NCI-H82 treated with DMSO at 0.1 percent for 48 hours (cell line): Measurements from ENCODE around the gene MMS19.
"Not testable (repeated sequence)": the region's sequence is repeated elsewhere in the genome, so short reads cannot be mapped to it uniquely, and the experiment has no call there.

Experiments used
- DNase-seq: peaks from one replicate; lab custom pipeline; 2025; ENCODE audit not compliant: unreplicated experiment; lab: John Stamatoyannopoulos, UW

MMS19 gene

GRCh38 chr10:97529685-97530465, 31.7 kb upstream of the MMS19 start:
- no peak for DNase-seq

GRCh38 chr10:97528876-97529275, 30.7 kb upstream of the MMS19 start:
- DNase-seq: not testable (repeated sequence)

- no peak for DNase-seq
Observed at GRCh38 chr10:97525683-97526110, 27.5 kb upstream of the MMS19 start.

- DNase-seq: no peak
Observed at GRCh38 chr10:97525086-97525485, 26.9 kb upstream of the MMS19 start.

DNA sequence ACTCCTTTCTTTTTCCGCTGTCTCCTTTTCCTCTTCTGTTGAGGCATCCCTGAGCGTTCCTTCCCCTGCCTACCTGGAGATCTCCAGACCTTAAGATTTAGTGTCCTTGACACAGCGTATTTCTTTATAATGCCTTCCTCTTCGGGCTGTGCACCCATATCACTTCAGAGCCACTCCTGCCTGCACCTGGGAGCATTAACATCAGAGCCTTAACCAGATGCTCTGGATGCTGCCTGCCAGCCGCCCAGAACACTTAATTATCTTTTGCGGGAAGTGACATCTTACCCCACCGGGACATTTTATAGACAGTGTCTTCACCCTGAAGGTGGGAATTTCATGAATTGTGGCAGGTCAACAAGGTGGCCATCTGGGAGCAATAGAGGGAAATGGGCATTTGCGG, 24.7 kb upstream of the MMS19 start:
- no peak for DNase-seq

DNA sequence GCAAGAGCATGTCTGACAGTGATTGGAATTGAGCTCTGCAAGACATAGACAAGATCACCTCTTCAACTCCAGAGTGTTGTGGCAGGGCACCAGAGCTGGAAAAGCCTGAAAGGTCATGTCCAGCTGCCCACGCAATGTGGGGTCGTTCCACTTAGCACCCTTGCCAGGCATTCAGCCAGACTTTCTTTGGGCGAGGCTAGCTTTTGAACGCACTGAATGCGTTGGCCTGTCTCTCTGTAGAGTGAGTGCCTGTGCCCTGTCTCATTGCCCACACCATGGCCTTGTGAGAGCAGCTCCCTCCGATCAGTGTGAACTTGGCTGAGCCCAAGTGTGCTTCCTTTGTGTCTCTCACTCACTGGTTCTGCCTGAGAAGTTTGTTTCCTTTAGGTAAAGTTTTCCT, 23.8 kb upstream of the MMS19 start:
- no peak for DNase-seq

DNA sequence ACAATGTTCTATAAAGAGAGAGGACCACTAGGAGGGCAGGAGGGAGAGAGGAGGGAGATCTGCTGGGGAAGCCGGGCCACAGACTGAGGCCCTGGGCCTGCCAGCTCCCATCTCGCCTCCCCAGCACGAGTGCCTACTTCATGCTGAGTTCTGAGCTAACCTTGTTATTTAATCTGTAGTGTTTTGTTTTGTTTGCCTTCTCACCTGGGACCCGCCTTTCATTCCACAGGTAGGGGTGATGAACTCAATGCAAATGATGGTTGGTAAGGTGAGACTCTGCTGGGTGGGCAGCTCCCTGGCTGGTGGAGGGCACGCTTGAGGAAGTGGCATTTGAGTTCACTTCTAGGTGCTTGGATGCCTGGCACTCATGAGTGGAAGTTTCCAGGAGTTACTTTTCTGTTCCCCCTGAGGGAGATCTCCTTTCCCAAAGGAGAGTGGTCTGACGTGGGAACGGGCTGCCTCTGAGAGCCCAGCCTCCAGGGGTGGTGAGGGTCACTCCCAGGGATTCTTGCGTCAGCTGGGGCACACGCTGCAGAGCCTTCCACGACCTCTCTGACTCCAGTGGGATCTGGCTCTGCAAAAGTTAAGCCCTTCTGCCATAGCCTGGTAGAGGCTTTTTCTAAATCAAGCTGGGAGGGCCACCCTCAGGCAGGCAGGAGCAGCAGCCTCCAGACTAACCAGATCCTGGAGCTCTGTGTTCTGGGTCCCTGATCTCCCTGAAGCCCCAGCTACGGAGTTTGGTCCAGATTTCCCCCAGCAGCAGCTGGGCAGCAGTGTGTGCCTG, 22.9 kb upstream of the MMS19 start:
- DNase-seq: no peak

GRCh38 chr10:97520520-97520919, 22.3 kb upstream of the MMS19 start:
- no peak for DNase-seq

GRCh38 chr10:97519342-97519741, 21.1 kb upstream of the MMS19 start:
- DNase-seq: no peak

- DNase-seq: no peak
Observed at GRCh38 chr10:97518301-97519043, 20.2 kb upstream of the MMS19 start.

DNA sequence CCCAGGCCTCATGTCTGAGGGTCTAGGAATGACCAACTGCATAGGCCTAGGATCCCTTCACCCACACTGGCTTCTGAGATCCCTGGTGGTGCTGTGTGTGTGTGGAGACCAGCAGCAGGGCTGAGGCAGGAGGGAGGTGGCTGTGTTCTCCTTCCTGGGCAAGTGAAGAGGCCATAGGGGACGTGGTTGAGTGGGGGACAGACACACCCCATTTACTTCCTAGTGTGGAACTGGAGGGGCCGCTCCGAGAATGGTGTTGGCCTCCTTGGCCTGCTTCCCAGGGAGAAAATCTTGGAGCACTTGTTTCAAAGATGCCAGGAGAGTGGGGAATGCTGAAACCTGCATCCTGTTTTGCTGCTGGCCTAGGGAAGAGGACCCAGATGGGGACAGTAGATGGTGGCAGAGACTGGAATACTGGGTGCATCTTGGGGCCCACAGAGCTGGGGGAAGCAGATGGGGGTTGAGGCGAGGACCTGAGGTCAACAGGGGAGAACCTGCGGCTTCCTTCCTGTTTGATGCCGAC, 19.6 kb upstream of the MMS19 start:
- DNase-seq: no peak

GRCh38 chr10:97517096-97517750, 19.0 kb upstream of the MMS19 start:
- no peak for DNase-seq

- peak; percentile 7 for DNase-seq
Observed at GRCh38 chr10:97515271-97515978, 17.2 kb upstream of the MMS19 start.

GRCh38 chr10:97514344-97514743, 16.1 kb upstream of the MMS19 start:
- DNase-seq: no peak

DNA sequence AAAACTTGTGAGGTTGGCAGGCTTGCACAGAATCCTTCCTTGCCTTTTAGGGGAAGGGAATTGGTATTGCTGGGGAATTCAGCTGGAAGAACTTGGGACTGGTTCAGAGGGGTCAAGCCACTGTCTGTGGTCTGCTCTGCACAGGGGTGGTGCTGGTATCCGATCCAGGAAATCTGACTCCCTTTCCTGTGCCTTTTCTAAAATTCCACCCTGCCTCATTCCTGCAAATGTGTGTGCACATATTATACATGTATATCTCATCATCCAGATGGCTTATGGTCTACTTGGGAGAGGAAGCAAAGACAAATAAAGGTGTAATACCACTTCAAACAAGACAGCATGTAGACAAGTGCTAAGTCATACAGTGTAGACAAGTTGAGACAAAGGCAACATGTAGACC, 14.8 kb upstream of the MMS19 start:
- DNase-seq: no peak

GRCh38 chr10:97511711-97512440, 13.7 kb upstream of the MMS19 start:
- DNase-seq: no peak

DNA sequence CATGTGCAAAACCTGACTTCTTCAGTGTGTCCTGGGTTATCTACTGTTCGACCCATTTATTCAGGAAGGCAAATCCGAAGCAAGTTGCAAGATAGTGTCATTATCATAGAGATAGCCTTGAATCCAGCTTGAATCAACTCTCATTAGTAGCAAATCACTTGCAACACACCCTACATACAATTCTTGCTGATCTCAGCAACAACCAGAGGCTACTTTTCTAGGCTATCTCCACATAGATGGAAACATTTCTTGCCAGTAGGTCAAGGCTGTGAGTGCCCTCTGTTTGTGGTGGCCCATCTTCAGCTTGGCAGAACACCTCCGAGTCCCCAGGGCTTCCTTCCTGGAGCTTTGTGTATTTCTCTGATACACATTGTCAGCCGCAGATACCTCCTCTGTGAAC, 12.5 kb upstream of the MMS19 start:
- no peak for DNase-seq

GRCh38 chr10:97509120-97509680, 11.0 kb upstream of the MMS19 start:
- DNase-seq: no peak

- DNase-seq: no peak
Observed at GRCh38 chr10:97508342-97508741, 10.1 kb upstream of the MMS19 start.
